ENCODE results near the gene LRRC70.

DNA sequence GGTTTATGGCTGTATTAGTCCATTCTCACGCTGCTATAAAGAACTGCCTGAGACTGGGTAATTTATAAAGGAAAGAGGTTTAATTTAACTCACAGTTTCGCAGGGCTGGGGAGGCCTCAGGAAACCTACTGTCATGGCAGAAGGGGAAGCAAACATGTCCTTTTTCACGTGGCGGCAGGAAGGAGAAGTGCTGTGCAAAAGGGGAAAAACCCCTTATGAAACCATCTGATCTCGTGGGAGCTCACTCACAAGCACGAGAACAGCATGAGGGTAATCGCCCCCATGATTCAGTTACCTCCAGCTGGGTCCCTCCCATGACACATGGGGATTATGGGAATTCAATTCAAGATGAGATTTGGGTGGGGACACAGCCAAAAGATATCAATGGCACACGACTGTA, 13.9 kb downstream of the LRRC70 start:
- TF ChIP-seq, protein P1, sequence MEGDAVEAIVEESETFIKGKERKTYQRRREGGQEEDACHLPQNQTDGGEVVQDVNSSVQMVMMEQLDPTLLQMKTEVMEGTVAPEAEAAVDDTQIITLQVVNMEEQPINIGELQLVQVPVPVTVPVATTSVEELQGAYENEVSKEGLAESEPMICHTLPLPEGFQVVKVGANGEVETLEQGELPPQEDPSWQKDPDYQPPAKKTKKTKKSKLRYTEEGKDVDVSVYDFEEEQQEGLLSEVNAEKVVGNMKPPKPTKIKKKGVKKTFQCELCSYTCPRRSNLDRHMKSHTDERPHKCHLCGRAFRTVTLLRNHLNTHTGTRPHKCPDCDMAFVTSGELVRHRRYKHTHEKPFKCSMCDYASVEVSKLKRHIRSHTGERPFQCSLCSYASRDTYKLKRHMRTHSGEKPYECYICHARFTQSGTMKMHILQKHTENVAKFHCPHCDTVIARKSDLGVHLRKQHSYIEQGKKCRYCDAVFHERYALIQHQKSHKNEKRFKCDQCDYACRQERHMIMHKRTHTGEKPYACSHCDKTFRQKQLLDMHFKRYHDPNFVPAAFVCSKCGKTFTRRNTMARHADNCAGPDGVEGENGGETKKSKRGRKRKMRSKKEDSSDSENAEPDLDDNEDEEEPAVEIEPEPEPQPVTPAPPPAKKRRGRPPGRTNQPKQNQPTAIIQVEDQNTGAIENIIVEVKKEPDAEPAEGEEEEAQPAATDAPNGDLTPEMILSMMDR (IDR thresholded peaks at IDR 0.05), result no peak
- TF ChIP-seq POLR2A (IDR thresholded peaks at IDR 0.05) (no peak), POLR2AphosphoS5 (IDR thresholded peaks at IDR 0.05) (no peak)
